HG02852 (cell line): ENCODE measurements around the gene MEX3D.

Experiments used
- ATAC-seq: cut with Tn5 transposase; IDR thresholded peaks from one replicate; pipeline ENCODE4 v1.9.1; 2021; ENCODE audit warnings: mild to moderate bottlenecking, moderate library complexity; ENCODE audit not compliant: unreplicated experiment

MEX3D gene

DNA sequence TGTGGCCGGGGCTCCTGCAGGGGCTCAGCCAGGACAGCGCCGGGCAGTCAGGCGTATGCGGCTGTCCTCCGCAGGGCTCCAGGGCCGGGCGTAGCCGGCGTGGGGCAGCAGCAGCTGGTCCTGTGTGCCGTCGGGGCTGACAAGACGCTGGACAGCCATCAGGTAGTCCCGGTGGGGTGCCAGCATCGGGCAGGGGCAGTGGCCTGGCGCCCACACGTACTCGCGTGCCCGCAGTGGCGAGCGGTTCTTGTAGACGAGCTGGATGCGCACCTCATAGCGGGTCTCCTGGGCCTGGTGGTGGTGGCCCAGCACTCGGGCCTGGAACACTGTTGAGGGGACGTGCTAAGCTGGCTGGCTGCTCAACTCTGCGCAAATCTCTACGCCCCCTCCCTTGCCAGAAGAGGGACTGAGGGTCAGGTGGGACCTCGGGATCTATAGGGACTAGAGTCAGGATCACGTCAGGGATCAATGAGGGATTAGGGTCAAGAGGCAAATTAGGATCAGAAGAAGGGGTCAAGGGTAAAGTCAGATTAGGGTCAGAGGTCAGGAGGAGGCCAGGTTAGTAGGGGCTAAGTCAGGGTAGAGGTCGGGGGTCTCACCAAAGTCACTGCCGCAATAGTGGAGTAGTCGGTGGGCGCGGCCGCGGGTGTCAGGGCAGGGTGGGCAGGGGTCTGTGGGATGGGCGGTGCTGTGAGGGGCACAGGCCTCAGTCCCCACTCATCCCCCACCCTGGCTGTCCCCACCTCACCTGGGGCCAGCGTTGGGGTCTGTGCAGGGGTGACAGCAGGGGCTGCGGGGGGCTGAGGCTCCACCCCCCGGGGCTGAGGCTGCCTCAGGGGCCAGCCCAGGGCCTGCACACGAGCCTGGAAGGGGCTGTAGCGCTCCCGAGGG, 61.9 kb downstream of the MEX3D start:
- no peak for ATAC-seq

DNA sequence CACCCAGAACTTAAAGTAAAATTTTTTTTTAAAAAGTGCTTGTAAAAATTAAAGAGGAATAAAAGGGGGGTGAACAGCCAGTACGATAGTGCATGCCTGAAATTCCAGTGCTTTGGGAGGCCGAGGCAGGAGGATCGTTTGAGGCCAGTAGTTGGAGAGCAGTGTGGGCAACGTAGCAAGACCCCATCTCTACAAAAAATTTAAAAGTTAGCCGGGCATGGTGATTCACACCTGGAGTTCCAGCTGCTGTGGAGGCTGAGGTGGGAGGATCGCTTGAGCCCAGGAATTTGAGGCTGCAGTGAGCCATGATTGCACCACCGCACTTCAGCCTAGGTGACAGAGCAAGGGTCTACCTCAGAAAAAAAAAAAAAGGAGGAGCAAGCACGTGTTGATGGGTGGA, 63.1 kb downstream of the MEX3D start:
- no peak for ATAC-seq
